NCI-H748 treated with DMSO at 0.1 percent for 48 hours (cell line): Measurements from ENCODE around the gene IL17RB.

Experiments used
- DNase-seq: peaks from one replicate; lab custom pipeline; 2025; lab: John Stamatoyannopoulos, UW

IL17RB gene

GRCh38 chr3:53862241-53862640 lies 15.9 kb downstream of the IL17RB start:
- DNase-seq: no peak

- DNase-seq: no peak
These were observed 16.8 kb downstream of the IL17RB start for GRCh38 chr3:53863145-53863544.

- DNase-seq: no peak
These were observed 19.5 kb downstream of the IL17RB start for GRCh38 chr3:53865732-53866499.

- DNase-seq: no peak
These were observed 34.3 kb downstream of the IL17RB start for GRCh38 chr3:53880396-53881345.

- DNase-seq: peak; percentile 46
These were observed 35.6 kb downstream of the IL17RB start, which contains the start of gene ACTR8 for GRCh38 chr3:53881691-53882593. ACTR8 (minus strand) TSS chr3:53882152; CDS start chr3:53882101, 51 bp downstream.

GRCh38 chr3:53883008-53883407 lies 36.6 kb downstream of the IL17RB start:
- DNase-seq: no peak

- no peak for DNase-seq
These were observed 38.3 kb downstream of the IL17RB start for GRCh38 chr3:53884623-53885022.

GRCh38 chr3:53885239-53885638 lies 38.9 kb downstream of the IL17RB start:
- no peak for DNase-seq

GRCh38 chr3:53887446-53887845 lies 41.1 kb downstream of the IL17RB start:
- DNase-seq: no peak

- DNase-seq: no peak
These were observed 41.9 kb downstream of the IL17RB start for GRCh38 chr3:53888232-53888631.

- peak; percentile 10 for DNase-seq
These were observed 44.5 kb downstream of the IL17RB start for GRCh38 chr3:53890726-53891475.

GRCh38 chr3:53891497-53892285 lies 45.3 kb downstream of the IL17RB start, which contains the start of gene SELENOK:
SELENOK (minus strand) TSS chr3:53891859.
- DNase-seq: peak; percentile 92

- DNase-seq: no peak
These were observed 45.9 kb downstream of the IL17RB start for GRCh38 chr3:53892286-53892637.

- DNase-seq: no peak
These were observed 53.4 kb downstream of the IL17RB start for GRCh38 chr3:53899750-53900149.

- DNase-seq: no peak
These were observed 54.4 kb downstream of the IL17RB start for GRCh38 chr3:53900666-53901331.

GRCh38 chr3:53902067-53902466 lies 55.7 kb downstream of the IL17RB start:
- DNase-seq: no peak

GRCh38 chr3:53902711-53903110 lies 56.3 kb downstream of the IL17RB start:
- no peak for DNase-seq

GRCh38 chr3:53913401-53913800 lies 67.0 kb downstream of the IL17RB start:
- no peak for DNase-seq
